ENCODE measurements around the gene GTF2A1.

DNA sequence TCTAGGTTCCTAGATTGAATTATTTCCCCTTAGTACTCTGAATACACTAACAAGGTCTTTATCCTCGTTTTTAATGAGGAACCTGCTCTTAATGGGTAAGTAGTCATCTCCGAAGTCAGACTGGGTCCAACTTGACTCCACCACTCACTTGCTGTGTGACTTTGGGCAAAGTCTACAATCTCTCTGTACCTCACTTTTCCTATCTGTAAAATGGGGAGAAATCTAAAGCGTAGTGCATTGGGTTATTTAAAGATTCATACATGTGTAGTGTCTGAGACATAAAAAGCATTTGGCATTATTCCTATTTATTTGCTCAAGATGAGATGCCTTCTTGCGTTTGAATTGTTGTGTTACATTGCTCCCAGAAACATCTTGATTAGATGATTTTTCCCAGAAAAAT lies 51.5 kb downstream of the GTF2A1 start:
- TF ChIP-seq POLR2AphosphoS5 (IDR thresholded peaks at IDR 0.05; ENCODE audit: borderline replicate concordance, low read depth, low read length) (no peak), EZH2 (IDR thresholded peaks at IDR 0.05) (no peak), FOXP2 (optimal IDR thresholded peaks at IDR 0.05; ENCODE audit: control extremely low read depth, extremely low read length, insufficient read depth) (no peak)
